Measurements from ENCODE around the gene PTPRJ.

DNA sequence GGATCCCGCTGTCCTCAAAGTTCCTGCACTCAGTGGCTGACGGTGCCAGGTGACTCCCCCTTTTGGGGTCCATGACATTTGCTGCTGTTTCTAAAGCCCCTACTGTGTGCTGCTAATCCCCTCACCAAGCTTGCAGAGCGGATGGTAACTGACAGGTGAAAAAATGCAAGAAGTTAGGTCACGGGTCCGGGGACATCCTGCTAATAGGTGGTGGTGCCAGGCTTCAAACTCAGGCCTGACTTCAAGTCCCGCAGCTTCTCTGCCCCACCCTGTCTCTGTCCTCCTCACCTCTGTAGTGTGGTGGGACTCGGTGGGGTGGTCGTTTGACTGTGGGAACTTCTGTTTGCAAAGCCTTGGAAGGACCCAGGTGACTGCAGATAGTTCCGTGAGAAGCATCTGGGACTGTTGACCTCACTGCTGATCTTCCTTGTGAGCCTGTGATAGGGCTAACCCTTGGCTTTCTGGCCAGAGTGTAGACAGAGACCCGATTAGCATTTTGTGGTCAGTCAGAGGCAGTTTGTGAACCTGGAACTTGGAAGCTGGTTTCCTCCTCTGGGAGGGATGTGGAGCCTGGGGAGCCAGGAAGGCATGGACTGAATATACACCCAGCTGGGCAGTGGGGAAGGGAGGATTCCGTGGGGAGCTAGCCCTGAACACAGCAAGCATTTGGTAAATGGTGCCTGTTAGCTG lies 120.8 kb downstream of the PTPRJ start:
- TF ChIP-seq, protein P1, sequence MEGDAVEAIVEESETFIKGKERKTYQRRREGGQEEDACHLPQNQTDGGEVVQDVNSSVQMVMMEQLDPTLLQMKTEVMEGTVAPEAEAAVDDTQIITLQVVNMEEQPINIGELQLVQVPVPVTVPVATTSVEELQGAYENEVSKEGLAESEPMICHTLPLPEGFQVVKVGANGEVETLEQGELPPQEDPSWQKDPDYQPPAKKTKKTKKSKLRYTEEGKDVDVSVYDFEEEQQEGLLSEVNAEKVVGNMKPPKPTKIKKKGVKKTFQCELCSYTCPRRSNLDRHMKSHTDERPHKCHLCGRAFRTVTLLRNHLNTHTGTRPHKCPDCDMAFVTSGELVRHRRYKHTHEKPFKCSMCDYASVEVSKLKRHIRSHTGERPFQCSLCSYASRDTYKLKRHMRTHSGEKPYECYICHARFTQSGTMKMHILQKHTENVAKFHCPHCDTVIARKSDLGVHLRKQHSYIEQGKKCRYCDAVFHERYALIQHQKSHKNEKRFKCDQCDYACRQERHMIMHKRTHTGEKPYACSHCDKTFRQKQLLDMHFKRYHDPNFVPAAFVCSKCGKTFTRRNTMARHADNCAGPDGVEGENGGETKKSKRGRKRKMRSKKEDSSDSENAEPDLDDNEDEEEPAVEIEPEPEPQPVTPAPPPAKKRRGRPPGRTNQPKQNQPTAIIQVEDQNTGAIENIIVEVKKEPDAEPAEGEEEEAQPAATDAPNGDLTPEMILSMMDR (IDR thresholded peaks at IDR 0.05; ENCODE audit: low read depth, low read length) = no peak
- TF ChIP-seq, protein P2, sequence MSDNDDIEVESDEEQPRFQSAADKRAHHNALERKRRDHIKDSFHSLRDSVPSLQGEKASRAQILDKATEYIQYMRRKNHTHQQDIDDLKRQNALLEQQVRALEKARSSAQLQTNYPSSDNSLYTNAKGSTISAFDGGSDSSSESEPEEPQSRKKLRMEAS (IDR thresholded peaks at IDR 0.05; ENCODE audit: low read depth, low read length) = no peak
- no peak for TF ChIP-seq POLR2A (IDR thresholded peaks at IDR 0.05; ENCODE audit: extremely low read depth, insufficient read length)
- TF ChIP-seq MYC (IDR thresholded peaks at IDR 0.05; ENCODE audit: low read depth, low read length) = no peak
